Calu3 (cell line): ENCODE results near the gene NPAS3. TPM values are rescaled to one million over a fixed set of nuclear protein-coding genes. Genes with fewer than 3 reads are reported as not detected.

Experiments
- BruUV-seq: library from RNA; stranded (reverse); fragments of 400-500 nt; replicated peaks from 2 replicates; lab custom pipeline; 2021; lab: Mats Ljungman, UMichigan
- CTCF ChIA-PET: fragments of 300-600 bp; sonication (Branson Sonifier 250); formaldehyde crosslinking; loops from one replicate; lab custom pipeline; 2022; ENCODE audit warnings: antibody characterized with exemption; lab: Charles Lee
- DNase-seq: peaks from one replicate; pipeline ENCODE4 v3.0.0; 2022
- H3K27ac Mint-ChIP-seq: one replicate; pipeline ENCODE4 v1.8.0; 2022; ENCODE audit warnings: mixed read lengths; ENCODE audit not compliant: unreplicated experiment
- H3K27me3 Mint-ChIP-seq: one replicate; pipeline ENCODE4 v1.8.0; 2022; ENCODE audit warnings: mixed read lengths; ENCODE audit not compliant: unreplicated experiment
- H3K36me3 Mint-ChIP-seq: one replicate; pipeline ENCODE4 v1.8.0; 2022; ENCODE audit warnings: mild to moderate bottlenecking, moderate library complexity, mixed read lengths; ENCODE audit not compliant: insufficient read depth, unreplicated experiment
- H3K4me1 Mint-ChIP-seq: one replicate; pipeline ENCODE4 v1.8.0; 2022; ENCODE audit warnings: mild to moderate bottlenecking, low read depth, mixed read lengths; ENCODE audit not compliant: unreplicated experiment
- H3K4me3 Mint-ChIP-seq: one replicate; pipeline ENCODE4 v1.8.0; 2022; ENCODE audit warnings: mild to moderate bottlenecking, low read depth, moderate library complexity, mixed read lengths; ENCODE audit not compliant: unreplicated experiment
- H3K9me3 Mint-ChIP-seq: one replicate; pipeline ENCODE4 v1.8.0; 2022; ENCODE audit warnings: low read depth, mixed read lengths; ENCODE audit not compliant: unreplicated experiment
- CTCF ChIP-seq: fragments of 200-600 bp; IDR thresholded peaks from one replicate; pipeline ENCODE4 v1.8.0; 2022; ENCODE audit warnings: antibody characterized with exemption; ENCODE audit not compliant: unreplicated experiment
- intact Hi-C: fragments of 100-400 bp; cut with micrococcal nuclease; formaldehyde crosslinking; loops from one replicate; pipeline ENCODE4 v1.10.0; 2022; ENCODE audit not compliant: unreplicated experiment
- total RNA-seq: library from RNA; stranded (reverse); gene quantifications from 2 replicates; pipeline ENCODE4 v1.2.3, GENCODE V29; 2022

NPAS3 gene
- total RNA-seq, 1 experiment from 2014 or later = not detected

- TF ChIP-seq CTCF = no peak
- H3K9me3 Mint-ChIP-seq = no peaks in the 10 kb centered on the region
- no peak overlapping the region for H3K27ac Mint-ChIP-seq
- intact Hi-C loops = no loop called here
- no TSS peak for BruUV-seq
- CTCF ChIA-PET = no interaction called here
- H3K4me1 Mint-ChIP-seq = no peaks in the 10 kb centered on the region
- H3K27me3 Mint-ChIP-seq = peaks cover 50% of the 10 kb centered on the region
- no peaks in the 10 kb centered on the region for H3K36me3 Mint-ChIP-seq
- H3K4me3 Mint-ChIP-seq = no peak overlapping the region
- DNase-seq = no peak
Measured at GRCh38 chr14:33736299-33736825, 797.7 kb downstream of the NPAS3 start.

- Mint-ChIP-seq H3K27me3 (peaks cover 50% of the 10 kb centered on the region), H3K9me3 (no peaks in the 10 kb centered on the region), H3K27ac (no peak overlapping the region), H3K4me1 (no peaks in the 10 kb centered on the region), H3K36me3 (no peaks in the 10 kb centered on the region), H3K4me3 (no peak overlapping the region)
- no TSS peak for BruUV-seq
- no peak for DNase-seq
- TF ChIP-seq CTCF = no peak
- intact Hi-C loops = no loop called here
- CTCF ChIA-PET = interaction anchor here (0.6 kb wide), 1 partner anchor 79 kb away, joined by 4 read pairs; no protein-coding TSS in a partner anchor
Measured at GRCh38 chr14:33736979-33737378, 798.3 kb downstream of the NPAS3 start.

GRCh38 chr14:33737446-33737845 lies 798.8 kb downstream of the NPAS3 start:
- H3K27ac Mint-ChIP-seq = no peak overlapping the region
- no peaks in the 10 kb centered on the region for H3K4me1 Mint-ChIP-seq
- DNase-seq = no peak

GRCh38 chr14:33738029-33738428 lies 799.4 kb downstream of the NPAS3 start:
- Mint-ChIP-seq H3K9me3 (no peaks in the 10 kb centered on the region), H3K36me3 (no peaks in the 10 kb centered on the region), H3K4me3 (no peak overlapping the region), H3K4me1 (no peaks in the 10 kb centered on the region), H3K27ac (no peak overlapping the region), H3K27me3 (peaks cover 43% of the 10 kb centered on the region)
- intact Hi-C loops = no loop called here
- no TSS peak for BruUV-seq
- CTCF ChIA-PET = no interaction called here
- TF ChIP-seq CTCF = no peak
- DNase-seq = no peak

More at GRCh38 chr14:33737446-33737845, 798.8 kb downstream of the NPAS3 start:
- Mint-ChIP-seq H3K4me3 (no peak overlapping the region), H3K9me3 (no peaks in the 10 kb centered on the region), H3K27me3 (peaks cover 49% of the 10 kb centered on the region), H3K36me3 (no peaks in the 10 kb centered on the region)
- no peak for TF ChIP-seq CTCF
- intact Hi-C loops = no loop called here
- BruUV-seq = no TSS peak
- CTCF ChIA-PET = interaction anchor here (0.6 kb wide), 1 partner anchor 80 kb away, joined by 4 read pairs; no protein-coding TSS in a partner anchor
